ENCODE data around the gene KLF6.

The KLF6 gene
- total RNA-seq = 399 to 612 (median 502) reads per million in 4 experiments

DNA sequence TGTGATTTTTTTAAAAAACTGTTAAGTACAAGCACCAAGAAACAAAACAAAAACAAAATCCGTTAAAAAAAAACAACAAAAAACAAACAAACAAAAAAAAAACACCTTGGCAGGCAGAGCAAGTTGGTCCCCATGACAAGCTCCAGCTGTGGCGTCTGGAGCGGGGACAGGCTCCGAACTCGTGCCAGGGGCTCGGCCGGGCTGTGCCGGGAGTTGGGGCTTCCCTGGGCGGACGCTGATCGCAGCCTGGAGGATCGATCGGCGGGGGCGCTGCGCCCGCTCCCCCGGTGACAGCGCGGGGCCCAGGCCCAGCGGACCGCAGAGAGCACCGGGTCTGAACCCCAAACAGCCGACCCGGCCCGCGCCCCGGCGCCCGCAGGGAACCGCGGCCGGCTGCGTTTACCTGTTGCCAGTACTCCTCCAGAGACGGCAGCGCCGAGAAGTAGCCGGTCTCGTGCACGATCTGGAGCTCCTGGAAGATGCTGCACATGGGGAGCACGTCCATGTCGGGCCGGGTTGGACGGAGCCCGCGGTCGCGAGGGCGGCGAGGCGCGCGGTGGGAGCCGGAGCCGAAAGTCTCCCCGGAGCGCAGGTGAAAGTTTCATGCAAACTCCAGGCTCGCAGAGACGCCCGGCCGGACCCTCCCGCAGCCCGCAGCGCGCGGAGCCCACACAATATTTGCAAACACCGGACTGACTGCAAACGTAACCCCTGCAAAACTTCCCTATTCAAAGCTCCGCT is at the start of gene KLF6:
KLF6 (minus strand) TSS at position 700 of the 741 bp plus-strand sequence; CDS start at position 505, 195 bp downstream.
- DNase-seq = no peak

DNA sequence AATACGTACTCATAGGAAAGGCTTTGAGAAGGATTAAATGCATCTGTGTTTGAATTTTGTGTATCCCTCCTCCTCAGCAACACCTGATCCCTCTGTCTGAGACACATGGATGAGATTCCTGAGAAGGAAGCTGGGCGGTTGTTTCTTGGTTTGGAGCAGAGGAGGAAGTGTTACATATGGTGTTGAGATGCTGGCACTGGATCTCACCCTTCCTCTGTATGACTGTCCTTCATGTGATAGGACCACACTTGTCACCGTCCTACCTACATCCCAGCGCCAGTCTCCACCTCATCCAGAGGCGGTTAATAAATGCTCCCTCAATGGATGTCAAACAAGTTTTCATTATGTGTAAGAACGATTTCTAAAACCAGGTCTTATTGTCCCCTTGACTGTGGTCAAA is 49.4 kb upstream of the KLF6 start:
- no peak for DNase-seq

DNA sequence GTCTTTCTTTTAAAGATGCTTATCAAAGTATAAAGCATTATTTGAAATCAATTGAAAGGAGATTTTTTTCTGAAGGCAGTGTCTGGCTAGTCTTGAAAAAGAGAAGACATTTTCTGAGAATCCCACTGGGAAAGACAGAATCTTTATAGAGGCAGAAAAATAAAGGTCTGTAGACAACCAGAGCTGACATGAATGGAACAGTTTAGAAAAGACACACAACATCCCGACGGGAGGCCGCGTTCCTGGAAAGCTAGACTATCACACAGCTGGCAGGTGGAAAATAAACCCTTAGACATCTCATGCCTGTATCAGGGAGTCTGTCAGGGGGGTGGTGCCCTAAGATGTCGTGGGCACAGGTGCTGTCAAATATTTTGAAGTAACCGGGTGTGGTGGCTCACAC is 48.0 kb upstream of the KLF6 start:
- no peak for DNase-seq

DNA sequence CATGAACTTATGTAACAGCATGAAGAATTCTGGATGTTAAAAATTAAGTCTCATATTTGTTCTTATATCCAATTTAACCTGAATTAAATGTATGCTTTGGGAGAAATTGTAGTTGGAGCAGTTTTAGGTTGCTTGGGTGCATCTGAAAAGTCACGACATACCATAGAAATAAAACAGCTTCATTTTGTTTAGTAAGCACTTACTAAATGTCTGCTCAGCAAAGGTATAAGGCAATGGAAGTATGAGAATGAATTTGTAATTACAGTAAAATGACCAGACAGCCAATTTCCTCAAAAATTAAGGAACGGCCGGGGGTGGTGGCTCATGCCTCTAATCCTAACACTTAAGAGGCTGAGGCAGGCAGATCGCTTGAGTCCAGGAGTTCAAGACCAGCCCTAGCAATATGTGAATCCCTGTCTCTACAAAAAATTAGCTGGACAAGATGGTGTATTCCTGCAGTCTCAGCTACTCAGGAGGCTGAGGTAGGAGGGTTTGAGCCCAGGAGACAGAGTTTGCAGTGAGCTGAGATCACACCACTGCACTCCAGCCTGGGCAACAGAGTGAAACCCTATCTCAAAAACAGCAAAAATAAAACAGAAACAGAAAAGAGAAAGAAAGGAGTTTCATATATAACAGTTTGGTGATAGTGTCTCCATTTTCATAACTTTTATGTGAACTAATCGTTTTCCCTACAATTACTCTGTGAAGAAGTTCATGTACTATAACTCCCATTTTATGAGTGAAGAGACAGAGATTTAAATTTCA is 47.2 kb upstream of the KLF6 start:
- no peak for DNase-seq

DNA sequence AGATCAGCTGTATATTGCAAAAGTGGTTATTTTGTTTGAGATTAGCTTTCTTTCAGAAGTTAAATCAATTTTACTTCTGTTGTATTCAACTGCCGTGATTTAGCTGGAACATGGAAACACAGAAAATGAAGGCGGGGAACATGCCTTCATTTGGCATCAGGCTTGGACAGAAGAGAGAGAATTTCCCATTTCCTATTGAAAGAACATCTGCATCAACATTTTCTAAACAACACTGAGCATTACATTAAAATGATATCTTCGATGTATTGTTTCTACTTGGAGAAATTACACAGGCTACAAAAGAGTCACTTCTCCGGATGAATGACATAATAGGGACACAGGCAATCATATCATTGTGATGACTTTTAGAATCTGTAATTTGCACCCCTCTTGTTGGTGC is 46.6 kb upstream of the KLF6 start:
- no peak for DNase-seq

DNA sequence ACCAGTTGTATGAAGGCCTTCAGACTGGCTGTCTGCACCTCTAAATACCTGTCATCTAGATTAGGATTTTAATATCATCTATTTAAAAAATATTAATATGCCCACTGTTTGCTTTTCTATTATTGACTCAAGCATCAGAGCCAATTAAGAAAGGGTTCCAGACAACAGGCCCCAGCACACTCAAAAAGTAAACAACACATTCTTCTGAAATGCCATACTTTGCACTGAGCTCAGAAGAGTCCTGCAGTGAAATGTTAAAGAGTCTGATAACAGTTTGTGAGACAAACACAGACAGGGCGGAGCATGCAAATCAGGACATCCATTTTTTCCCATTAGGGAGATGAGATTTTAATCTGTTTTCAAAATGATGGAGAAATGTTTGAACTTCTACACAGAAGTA is 45.9 kb upstream of the KLF6 start:
- no peak for DNase-seq

DNA sequence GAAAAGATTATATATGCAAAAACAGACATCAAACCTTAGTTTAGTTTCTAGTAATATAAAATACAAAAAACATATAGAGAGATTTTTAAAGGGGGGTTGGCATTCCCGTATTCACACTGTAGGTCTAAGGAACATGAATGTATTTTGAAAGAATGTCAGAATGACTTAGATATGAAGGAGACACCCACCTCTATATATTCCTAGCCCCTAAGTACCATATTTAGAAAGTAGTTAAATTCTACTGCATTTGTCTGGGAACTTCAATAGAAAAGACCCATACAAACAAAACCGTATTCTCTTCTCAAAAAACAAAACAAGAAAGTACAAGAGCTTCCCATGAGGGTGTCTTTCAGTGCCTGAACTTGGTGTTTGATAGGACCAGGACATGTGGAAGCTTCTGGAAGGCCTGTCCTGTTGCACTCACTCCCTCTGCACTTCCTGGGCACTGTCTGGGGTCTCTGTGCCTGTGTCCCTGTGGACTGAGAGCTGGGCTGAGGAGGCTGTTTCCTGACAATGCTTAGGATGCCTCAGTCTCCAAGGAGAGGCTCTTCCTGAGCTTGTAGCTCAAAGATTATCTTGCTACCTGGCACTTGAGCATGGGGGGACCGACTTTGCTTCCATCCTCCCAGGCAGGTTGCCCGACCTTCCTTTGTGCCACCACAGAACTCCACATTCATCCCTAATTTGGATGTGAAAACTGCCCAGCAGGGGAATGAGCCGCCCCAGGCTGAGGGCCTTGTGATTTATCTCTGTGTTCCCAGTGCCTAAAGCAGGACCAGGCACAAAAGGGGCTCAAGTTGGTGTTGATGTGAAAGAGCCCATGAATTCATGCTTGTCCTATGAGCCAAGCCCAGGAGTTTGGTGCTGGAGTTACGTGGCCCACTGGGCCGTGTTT is 44.4 kb upstream of the KLF6 start:
- no peak for DNase-seq

DNA sequence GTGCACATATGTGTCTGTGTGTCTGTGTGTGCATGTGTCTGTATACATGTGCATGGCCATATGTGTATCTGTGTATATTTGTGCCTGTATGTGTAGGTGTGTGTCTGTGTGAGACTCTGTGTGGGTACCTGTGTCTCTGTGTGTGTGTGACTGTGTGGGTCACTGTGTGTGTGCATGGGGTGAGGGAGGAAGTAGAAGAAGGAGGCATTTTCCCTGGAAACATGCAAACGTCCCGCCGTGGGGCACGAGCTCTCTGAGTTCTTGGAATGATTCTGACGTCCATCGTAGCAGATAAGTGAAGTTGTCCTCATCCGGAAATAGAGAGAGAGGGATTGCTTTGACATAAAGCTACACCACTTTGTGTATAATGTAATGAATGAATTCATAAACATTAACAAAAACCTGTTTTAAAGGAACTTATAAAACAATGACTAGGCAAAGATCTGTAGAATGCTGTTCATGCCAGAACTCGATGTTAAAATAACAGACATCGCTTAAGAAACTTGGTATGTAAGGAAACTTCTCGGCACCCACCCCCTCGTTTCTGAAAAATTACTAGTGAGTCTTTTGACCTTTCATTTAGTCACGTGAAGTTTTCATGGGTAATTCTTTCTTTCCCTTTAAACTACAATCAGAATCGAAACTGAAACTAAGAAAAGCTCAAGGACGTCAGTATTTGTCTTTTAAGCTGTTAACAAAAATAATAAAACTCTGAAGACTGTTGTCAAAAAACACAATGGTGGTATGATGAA is 43.6 kb upstream of the KLF6 start:
- DNase-seq = no peak

DNA sequence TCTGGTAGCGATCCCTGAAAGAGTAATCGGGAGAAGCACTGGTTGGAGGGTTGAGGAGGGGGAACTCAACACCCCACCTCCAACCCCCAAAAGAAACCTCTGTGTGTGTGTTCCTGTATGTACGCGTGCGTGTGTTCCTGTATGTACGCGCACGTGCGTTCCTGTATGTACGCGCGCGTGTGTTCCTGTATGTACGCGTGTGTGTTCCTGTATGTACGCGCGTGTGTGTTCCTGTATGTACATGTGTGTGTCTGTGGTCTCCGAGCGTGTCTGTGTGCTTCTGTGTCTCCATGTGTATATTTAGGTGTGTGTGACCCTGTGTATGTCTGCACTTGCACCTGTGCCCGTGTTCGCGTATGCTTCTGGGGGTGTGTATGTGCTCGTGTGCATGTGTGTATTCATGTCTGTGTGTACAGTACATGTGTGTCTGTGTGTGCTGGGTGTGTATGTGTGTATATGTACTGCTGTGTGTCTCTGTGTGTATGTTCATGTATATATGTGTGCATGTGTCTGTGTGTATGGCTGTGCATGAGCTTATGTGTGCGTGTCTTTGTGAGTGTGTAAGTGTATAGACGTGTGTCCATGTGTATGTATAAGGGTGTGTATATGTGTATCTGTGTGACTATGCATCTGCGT is 42.9 kb upstream of the KLF6 start:
- DNase-seq = no peak

DNA sequence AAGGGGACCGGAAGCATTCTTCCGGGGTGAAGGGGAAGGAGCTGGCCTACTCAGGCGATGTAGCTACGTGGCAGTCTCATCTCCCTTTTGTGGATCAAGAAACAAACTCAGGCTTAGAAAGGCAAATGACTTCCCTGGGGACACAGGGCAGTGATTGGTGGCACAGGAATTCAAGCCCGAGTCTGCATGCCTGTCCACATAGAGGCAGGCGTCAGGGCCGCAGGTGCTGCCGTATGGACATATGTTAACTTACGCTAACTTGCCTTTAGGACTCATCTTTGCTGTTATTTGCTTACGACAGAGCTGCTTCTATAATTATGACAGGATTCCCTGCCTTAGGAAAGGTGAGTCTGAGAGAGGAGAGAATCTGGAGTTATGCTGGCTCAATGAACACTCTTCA is 42.3 kb upstream of the KLF6 start:
- DNase-seq = no peak

DNA sequence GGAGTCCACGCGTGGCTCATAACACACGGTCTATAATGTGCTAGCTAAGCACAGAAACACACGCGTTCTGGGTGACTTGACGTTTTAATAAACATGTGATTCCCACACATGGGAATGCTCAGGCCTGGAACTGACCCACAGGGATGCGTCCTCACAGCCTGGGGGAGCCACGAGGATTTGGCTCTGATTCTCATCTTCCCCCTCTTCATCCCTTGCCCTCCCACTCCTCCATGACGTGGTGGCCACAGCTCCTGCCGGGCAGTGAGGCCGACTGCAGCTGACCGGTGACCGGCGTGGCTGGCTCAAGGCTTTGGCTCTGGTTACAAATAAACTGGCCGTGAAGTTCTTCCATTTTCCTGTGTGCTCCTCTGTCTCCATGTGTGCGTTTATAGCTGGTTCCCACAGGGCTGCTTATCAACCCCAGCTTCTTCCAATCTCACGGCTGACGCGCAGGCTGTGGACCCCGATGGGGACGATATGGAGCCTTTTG is 40.9 kb upstream of the KLF6 start:
- no peak for DNase-seq

DNA sequence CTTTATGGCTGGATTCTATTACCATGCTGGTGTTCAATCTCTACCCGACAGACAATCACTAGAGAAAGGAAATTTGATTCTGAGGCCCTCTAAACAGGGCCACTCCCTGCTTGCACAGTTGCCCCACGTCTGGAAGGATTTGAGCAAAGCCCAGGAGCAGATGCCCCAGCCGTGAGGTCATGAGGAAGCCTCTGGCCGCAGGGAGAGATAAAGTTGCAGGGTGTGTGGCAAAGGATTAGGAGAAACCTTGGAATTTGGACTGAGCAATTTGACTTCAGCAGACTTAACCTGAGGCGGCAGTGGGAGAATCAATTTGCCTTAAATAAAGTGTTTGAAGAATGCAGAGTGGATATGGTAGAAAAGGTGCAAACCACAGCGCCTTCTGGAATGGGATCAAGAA is 40.2 kb upstream of the KLF6 start:
- DNase-seq = no peak

DNA sequence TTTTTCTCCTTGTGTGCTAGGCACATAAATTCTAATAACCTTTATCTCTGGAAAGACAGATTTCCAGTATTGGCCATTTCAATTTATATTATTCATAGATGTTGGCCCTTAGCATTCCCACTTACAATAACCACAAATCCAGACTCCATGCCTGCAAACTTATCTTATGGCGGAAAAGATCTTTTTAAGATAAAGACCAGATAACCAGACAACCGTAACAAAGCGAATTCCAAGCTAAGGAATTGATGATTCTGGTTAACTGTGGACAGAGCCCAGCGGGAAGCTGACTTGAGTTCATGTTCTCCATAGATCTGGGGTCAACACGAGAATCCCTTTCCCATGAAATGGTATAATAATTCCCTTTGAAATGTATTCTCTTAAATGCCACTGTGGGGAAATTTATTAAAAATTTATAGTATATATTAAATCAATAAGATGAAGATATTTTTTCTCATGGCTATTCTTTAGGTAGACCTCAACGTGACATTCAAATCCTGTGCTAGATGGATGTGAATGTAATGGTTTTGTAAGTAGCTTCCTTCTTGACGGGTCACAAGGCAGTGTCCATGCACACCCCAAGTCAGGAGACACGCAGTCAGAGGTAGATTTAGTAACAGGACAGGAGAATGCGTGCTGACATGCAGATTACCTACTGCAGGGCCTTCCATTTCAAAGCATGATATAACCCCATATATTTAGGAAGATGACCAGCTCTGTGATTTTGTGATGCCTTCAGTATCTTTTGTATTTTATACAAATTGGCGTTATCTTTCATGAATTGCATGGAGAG is 37.7 kb upstream of the KLF6 start:
- DNase-seq = no peak

DNA sequence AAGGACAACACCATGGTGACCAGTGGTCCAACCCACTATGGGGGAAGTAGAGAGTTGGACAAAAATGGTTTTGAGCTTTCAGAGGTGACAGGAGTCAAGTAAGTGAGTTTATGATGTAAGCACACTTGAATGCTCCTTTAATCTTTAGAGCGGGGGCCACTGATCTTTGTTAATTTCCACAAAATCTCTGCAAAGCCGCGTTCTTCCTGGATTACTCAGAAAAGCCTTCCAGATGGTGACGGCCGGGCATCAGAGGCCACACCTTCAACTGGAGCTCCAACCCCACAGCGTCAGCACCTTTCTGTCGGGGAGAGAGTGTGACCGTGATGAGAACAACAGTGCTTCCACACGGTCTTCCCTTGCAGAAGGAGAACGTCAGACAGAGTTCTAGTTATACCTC is 35.2 kb upstream of the KLF6 start:
- no peak for DNase-seq

DNA sequence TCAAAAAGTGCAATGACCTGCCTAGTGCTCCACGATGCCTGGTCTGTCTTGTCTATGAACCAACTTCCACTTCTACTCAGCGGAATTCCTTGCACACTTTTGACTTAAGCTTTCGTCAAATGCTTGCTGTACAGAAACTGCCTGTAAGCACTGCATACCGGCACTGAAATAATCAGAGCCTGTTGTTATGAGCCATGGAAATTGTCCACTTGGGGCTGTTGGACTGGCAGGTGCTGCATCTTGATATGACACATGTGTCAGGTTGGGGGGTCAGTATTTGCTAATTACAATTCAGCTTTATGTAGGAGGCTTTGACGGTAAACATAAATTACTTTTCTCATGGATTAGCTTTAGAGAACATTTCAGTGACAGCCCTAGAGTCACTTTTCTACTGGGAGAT is 32.0 kb upstream of the KLF6 start:
- no peak for DNase-seq

DNA sequence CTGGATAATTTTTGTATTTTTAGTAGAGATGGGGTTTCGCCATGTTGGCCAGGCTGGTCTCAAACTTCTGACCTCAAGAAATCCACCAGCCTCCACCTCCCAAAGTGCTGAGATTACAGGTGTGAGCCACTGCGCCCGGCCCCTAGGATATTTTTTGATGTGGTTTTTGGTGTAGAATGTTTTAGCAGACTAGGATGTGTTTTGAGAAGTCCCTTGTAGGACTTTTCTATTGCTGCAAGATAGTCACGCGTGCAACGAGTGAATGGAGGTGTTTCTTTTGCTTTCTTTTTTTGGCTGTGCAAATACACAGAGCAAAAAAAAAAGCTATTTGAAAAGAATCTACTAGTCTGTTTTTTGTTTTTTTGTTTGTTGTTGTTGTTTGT is 29.8 kb upstream of the KLF6 start:
- DNase-seq = no peak

DNA sequence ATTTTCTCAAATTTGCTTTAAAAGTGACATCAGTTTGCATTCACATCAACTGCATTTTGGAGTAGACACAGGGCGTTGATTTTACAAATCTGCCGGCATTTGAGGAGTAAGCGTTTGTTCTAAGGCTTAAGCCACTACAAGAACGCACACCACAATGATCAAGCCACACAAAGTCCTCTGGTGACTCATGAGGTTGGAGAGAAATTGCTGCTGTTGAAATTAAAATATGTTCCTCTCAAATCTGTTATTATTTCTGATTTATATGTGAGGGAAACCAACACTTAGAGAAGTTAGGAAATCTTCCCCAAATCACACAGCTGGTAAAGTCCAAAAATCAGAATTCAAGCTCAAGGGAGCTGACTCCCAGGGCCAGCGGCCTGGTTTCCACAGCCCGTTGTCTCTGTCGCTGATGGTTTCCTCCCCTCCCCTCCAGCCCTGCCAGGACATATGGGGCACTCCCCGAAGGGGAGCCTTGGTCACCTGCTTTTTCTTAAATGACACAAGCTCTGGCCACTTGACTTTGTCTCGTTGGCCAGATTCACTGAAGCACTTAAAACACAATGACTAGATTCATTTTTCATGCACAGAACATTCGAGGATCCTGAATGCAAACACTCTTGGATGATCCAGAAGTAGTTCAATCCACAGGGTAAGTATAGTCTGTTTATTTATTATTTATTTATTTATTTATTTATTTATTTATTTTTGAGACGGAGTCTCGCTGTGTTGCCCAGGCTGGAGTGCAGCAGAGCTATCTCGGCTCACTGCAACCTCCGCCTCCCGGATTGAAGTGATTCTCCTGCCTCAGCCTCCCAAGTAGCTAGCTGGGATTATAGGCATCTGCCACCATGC is 29.2 kb upstream of the KLF6 start:
- no peak for DNase-seq

DNA sequence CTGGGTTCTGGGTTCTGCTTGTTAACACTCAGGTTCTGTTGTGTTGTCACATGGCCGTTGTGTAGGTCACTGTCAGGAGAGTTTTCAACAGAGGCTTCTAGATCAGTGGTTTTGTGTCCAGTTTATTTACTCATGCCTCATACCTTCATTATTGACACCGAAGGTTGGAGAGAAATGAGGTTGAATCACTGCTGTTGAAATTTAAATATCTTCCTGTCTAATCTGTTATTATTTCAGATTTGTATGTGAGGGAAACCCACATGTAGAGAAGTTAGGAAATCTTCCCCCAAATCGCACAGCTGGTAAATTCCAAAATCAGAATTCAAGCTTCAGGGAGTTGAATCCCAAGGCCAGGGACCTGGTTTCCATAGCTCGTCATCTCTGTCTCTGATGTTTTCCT is 28.3 kb upstream of the KLF6 start:
- DNase-seq = no peak

DNA sequence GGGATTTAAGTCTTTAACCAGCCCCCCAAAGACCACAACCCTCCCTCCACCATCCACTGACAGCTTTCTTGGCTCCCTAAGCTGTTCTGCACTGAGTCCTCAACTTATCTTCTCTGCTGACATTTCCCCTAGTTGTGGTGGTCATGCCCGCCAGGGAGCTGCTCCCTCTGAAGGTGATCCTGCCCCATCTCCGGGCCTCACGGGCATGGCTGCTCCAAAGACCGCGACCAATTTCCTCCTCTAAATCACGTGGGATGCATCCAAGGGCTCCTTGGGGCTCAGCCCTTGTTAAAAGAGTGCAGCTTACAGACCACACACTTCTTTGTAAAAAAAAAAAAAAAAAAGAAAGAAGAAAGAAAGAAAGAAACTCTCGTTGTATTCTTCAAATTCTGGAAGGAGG is 27.1 kb upstream of the KLF6 start:
- no peak for DNase-seq

DNA sequence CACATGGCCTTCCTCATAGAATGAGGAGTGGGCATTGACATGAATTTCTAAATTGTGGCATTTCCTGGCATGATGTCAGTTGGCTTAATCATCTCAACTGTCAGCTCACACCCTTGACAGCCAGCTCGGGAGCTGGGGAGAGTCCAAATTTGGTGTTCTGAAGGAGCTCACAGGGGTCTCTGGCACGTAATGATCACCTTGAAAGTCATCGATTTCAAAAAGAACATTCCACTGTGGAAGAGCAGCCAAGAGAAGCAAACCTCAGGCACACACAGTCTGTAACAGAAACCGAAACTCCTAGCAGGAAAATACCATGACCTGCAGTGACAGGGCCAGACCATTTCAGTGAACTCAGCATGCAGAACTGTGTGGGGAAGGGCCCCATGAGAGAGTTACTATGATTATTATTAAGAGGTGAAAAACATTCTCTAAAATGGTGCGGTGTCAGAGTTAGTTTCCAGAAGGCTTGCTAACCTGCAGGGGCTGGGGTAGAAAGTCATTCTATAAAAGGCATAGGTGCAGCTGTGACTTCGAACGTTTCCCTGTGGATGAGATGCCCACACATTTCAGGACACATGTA is 26.4 kb upstream of the KLF6 start:
- no peak for DNase-seq

All from effector CD8-positive, alpha-beta T cell (primary cell).